SU-DHL-6 (cell line): ENCODE measurements around the gene DPY19L1.
A peak's percentile ranks its signal among the peaks of the same experiment; 100 is the strongest.
"Not testable (repeated sequence)": the region's sequence is repeated elsewhere in the genome, so short reads cannot be mapped to it uniquely, and the experiment has no call there.

ENCODE experiments used
- H2AFZ ChIP-seq: fragments of 200-600 bp; sonication (generic); 2 replicates; pipeline ENCODE4 v1.6.1; 2014; ENCODE audit warnings: low read depth, mild to moderate bottlenecking, moderate library complexity, mixed read lengths, antibody characterized with exemption, low read length; ENCODE audit not compliant: severe bottlenecking
- H3F3A ChIP-seq: fragments of 200-600 bp; shearing (Covaris generic); 2 replicates; pipeline ENCODE4 v1.6.0; 2016; ENCODE audit warnings: antibody characterized with exemption, mild to moderate bottlenecking; ENCODE audit not compliant: insufficient read depth
- H3K27ac ChIP-seq: fragments of 200-600 bp; sonication (generic); 2 replicates; pipeline ENCODE4 v1.5.1; 2016; ENCODE audit warnings: low read depth, mild to moderate bottlenecking, low read length, moderate library complexity, mixed read lengths
- H3K27me3 ChIP-seq: fragments of 200-600 bp; sonication (generic), shearing (Covaris generic); 2 replicates; pipeline ENCODE4 v1.6.0; 2014; ENCODE audit warnings: mild to moderate bottlenecking, low read length
- H3K36me3 ChIP-seq: fragments of 200-600 bp; sonication (generic); 2 replicates; pipeline ENCODE4 v1.6.1; 2014; ENCODE audit warnings: mild to moderate bottlenecking, low read length, mixed read lengths
- H3K4me2 ChIP-seq: fragments of 300-600, 200-600 bp; shearing (Covaris generic), sonication (generic); 2 replicates; pipeline ENCODE4 v1.6.0; 2014; ENCODE audit warnings: low read length, low read depth, mild to moderate bottlenecking; ENCODE audit not compliant: poor library complexity, severe bottlenecking
- H3K4me3 ChIP-seq: fragments of 200-600 bp; sonication (generic); 2 replicates; pipeline ENCODE4 v1.5.1; 2014; ENCODE audit warnings: antibody characterized with exemption, low read length, mild to moderate bottlenecking, mixed read lengths; ENCODE audit not compliant: insufficient read depth, poor library complexity, severe bottlenecking
- H3K79me2 ChIP-seq: fragments of 200-600 bp; sonication (generic); 2 replicates; pipeline ENCODE4 v1.6.1; 2014; ENCODE audit warnings: mild to moderate bottlenecking, low read length, moderate library complexity; ENCODE audit not compliant: insufficient read depth
- H3K9ac ChIP-seq: fragments of 200-600 bp; sonication (generic); 2 replicates; pipeline ENCODE4 v1.7.0; 2014; ENCODE audit warnings: mild to moderate bottlenecking, low read length
- H3K9me2 ChIP-seq: fragments of 200-600 bp; sonication (generic); replicated peaks from 2 replicates; pipeline ENCODE4 v1.6.1; 2014; ENCODE audit warnings: low read length; ENCODE audit not compliant: insufficient read depth
- H3K9me3 ChIP-seq: fragments of 200-600 bp; sonication (generic); 2 replicates; pipeline ENCODE4 v1.6.1; 2014; ENCODE audit warnings: low read length, mixed read lengths; ENCODE audit not compliant: insufficient read depth
- H4K20me1 ChIP-seq: fragments of 200-600 bp; sonication (generic); 2 replicates; pipeline ENCODE4 v1.6.1; 2014; ENCODE audit warnings: low read depth, mild to moderate bottlenecking, antibody characterized with exemption, low read length, moderate library complexity, mixed read lengths
- CTCF ChIP-seq: fragments of 200-600 bp; sonication (generic); IDR thresholded peaks from one replicate; pipeline ENCODE4 v1.5.1; 2017; ENCODE audit warnings: antibody characterized with exemption, mild to moderate bottlenecking, low read length, moderate library complexity; ENCODE audit not compliant: insufficient read depth, poor library complexity, severe bottlenecking
- EZH2phosphoT487 ChIP-seq: fragments of 200-600 bp; sonication (generic), shearing (Covaris generic); conservative IDR thresholded peaks from 2 replicates; pipeline ENCODE4 v1.6.1; 2018; ENCODE audit warnings: mild to moderate bottlenecking, antibody characterized with exemption, low read length, moderate library complexity, mixed read lengths

DPY19L1 gene

GRCh38 chr7:34904987-34905386 is 132.3 kb downstream of the DPY19L1 start:
- Histone ChIP-seq H2AFZ (no peak overlapping the region), H3K27me3 (no peaks in the 10 kb centered on the region), H3K4me3 (no peak overlapping the region), H3K9me2 (no peaks in the 10 kb centered on the region), H3K27ac (no peak overlapping the region), H4K20me1 (no peaks in the 10 kb centered on the region), H3F3A (no peaks in the 10 kb centered on the region), H3K36me3 (no peaks in the 10 kb centered on the region), H3K9me3 (no peaks in the 10 kb centered on the region), H3K79me2 (no peaks in the 10 kb centered on the region), H3K4me2 (no peak overlapping the region), H3K9ac (no peak overlapping the region)
- TF ChIP-seq EZH2phosphoT487 (no peak), CTCF (no peak)

GRCh38 chr7:34903921-34904320 is 133.4 kb downstream of the DPY19L1 start:
- not testable (repeated sequence) for H3F3A ChIP-seq, H3K9me2 ChIP-seq, H3K79me2 ChIP-seq, H3K27me3 ChIP-seq, H2AFZ ChIP-seq, H3K4me2 ChIP-seq, H4K20me1 ChIP-seq, H3K9ac ChIP-seq, H3K4me3 ChIP-seq, H3K27ac ChIP-seq, H3K9me3 ChIP-seq, H3K36me3 ChIP-seq

- H4K20me1 ChIP-seq, result no peaks in the 10 kb centered on the region
- no peak overlapping the region for H3K4me2 ChIP-seq
- H3K9me2 ChIP-seq, result no peaks in the 10 kb centered on the region
- H3K9me3 ChIP-seq, result no peaks in the 10 kb centered on the region
- no peaks in the 10 kb centered on the region for H3K27me3 ChIP-seq
- H2AFZ ChIP-seq, result no peak overlapping the region
- H3K9ac ChIP-seq, result no peak overlapping the region
- no peak overlapping the region for H3K4me3 ChIP-seq
- no peaks in the 10 kb centered on the region for H3F3A ChIP-seq
- no peaks in the 10 kb centered on the region for H3K79me2 ChIP-seq
- H3K36me3 ChIP-seq, result no peaks in the 10 kb centered on the region
- TF ChIP-seq CTCF (no peak), EZH2phosphoT487 (no peak)
- H3K27ac ChIP-seq, result no peak overlapping the region
Measured at GRCh38 chr7:34902182-34902581, 135.1 kb downstream of the DPY19L1 start.

GRCh38 chr7:34900891-34901513 is 136.3 kb downstream of the DPY19L1 start:
- Histone ChIP-seq H3K36me3 (no peaks in the 10 kb centered on the region), H3K4me3 (no peak overlapping the region), H3K27me3 (no peaks in the 10 kb centered on the region), H3F3A (no peaks in the 10 kb centered on the region), H3K4me2 (no peak overlapping the region), H3K9me2 (no peaks in the 10 kb centered on the region), H3K79me2 (no peaks in the 10 kb centered on the region), H4K20me1 (no peaks in the 10 kb centered on the region), H2AFZ (no peak overlapping the region), H3K27ac (no peak overlapping the region), H3K9ac (no peak overlapping the region), H3K9me3 (0 out of 2 replicates have a peak, but pooled peaks cover under 1% of the 10 kb centered on the region)
- TF ChIP-seq EZH2phosphoT487 (no peak), CTCF (peak; percentile 36)
